Right lobe of liver (tissue), 6 donors: ENCODE measurements around the gene PCNX4. TPM values are rescaled to one million over a fixed set of nuclear protein-coding genes. Genes with fewer than 3 reads are reported as not detected.

Source experiments
- ATAC-seq, 4 donors: fragments of 200-7000 bp; cut with Tn5 transposase; one replicate each; pipeline ENCODE4 v1.9.1; 2020; ENCODE audit warnings: mild to moderate bottlenecking in 4 of 4, moderate library complexity in 4 of 4
- DNase-seq, 3 donors: peaks; one replicate each; pipeline ENCODE4 v3.0.0-alpha.2; 2020
- H3K27ac ChIP-seq, 3 donors: fragments of 200-600 bp; one replicate each; pipeline ENCODE4 v1.8.0; 2022
- H3K27me3 ChIP-seq, 2 donors: fragments of 200-600 bp; one replicate each; pipeline ENCODE4 v1.8.0; 2022
- H3K36me3 ChIP-seq, 4 donors: fragments of 200-600 bp; sonication (generic) in 1 of 4; one replicate each; pipeline versions ENCODE4 v1.5.1 to v1.8.0; 2017 to 2022; ENCODE audit warnings: control low read depth in 1 of 4
- H3K4me1 ChIP-seq, 4 donors: fragments of 200-600 bp; sonication (generic) in 1 of 4; one replicate each; pipeline versions ENCODE4 v1.5.1 to v1.8.0; 2017 to 2022; ENCODE audit warnings: control low read depth in 1 of 4
- H3K4me3 ChIP-seq, 3 donors: fragments of 200-600 bp; one replicate each; pipeline ENCODE4 v1.8.0; 2022
- H3K9me3 ChIP-seq, 4 donors: fragments of 200-600 bp; sonication (generic) in 1 of 4; one replicate each; pipeline versions ENCODE4 v1.5.1 to v1.8.0; 2017 to 2022; ENCODE audit warnings: control low read depth in 1 of 4
- CTCF ChIP-seq, 4 donors: fragments of 200-600 bp in 3 of 4; fragments of 450-650 bp in 1 of 4; IDR thresholded peaks; one replicate each; pipeline versions ENCODE4 v1.5.1 to v1.8.0; 2016 to 2022; ENCODE audit warnings: antibody characterized with exemption in 4 of 4, mild to moderate bottlenecking in 2 of 4
- POLR2A ChIP-seq: fragments of 450-650 bp; IDR thresholded peaks from one replicate; pipeline ENCODE4 v1.6.1; 2017; ENCODE audit warnings: antibody characterized with exemption, mild to moderate bottlenecking
- WGBS: methylation state at CpG from one replicate; pipeline ENCODE4 v1.1.6; 2018; ENCODE audit warnings: low coverage, low lambda C conversion rate; ENCODE audit not compliant: insufficient coverage; ENCODE audit errors: missing lambda C conversion rate; 5-methylcytosine and 5-hydroxymethylcytosine counted together
- intact Hi-C, 2 donors: fragments of 100-400 bp; cut with DNase I; formaldehyde crosslinking; loops; one replicate each; pipeline versions ENCODE4 v1.11.2 to v1.14.1; 2022
- total RNA-seq, 6 experiments: library from RNA; depleted of rRNA in 2 of 6; stranded (reverse); fragments of >200 nt in 2 of 6; fragmentation: NEBNext Ultra II Directional in 3 of 6; extraction: Animal tissue kit (Norgen Biotek cat#: 25700) in 3 of 6; gene quantifications; one replicate each; pipeline versions ENCODE4 v1.1.0 to v1.2.4, GENCODE V29; 2016 to 2023
- donor health status: DM: no; HTN: yes; CAD: no.
- donor health status: DM: no; HTN: no; CAD: no.
- donor health status: DM: no; HTN: no; CAD: no.
- donor health status: DM: no; HTN: yes; CAD: no.
- donor health status: DM: no; HTN: yes; CAD: no.

Gene PCNX4
- total RNA-seq, 6 experiments from 2014 or later = 14.2 to 36.4 (median 17.8) TPM

DNA sequence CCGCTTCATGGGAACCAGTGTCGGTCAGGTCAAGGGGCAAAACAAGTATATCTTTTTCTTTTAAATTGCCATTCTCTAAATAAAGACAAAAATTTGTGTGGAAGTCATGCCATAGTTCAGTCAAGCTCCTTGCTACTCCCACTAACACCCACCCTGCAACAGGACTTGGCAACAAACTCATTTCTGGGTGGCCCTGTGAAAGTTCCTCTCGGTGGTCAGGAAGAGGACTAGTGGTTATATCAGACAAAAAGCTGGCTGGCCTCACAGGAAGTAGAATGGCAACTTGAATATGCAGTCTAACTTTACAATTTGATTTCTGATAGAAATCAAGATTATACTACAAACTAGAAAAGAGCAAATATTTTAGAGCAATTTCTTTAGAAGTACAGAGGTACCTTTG, 62.3 kb downstream of the PCNX4 start:
- H3K27ac ChIP-seq = no peak overlapping the region
- ATAC-seq (no peak), DNase-seq (no peak)
- no peaks in the 10 kb centered on the region for H3K9me3 ChIP-seq
- TF ChIP-seq POLR2A (no peak), CTCF (IDR thresholded peaks at IDR 0.05) (no peak)
- H3K27me3 ChIP-seq = no peaks in the 10 kb centered on the region
- H3K4me1 ChIP-seq = peaks cover 0 to 14% (median 0%) of the 10 kb centered on the region in 4 donors
- intact Hi-C loops = no loop called here
- no peak overlapping the region for H3K4me3 ChIP-seq
- 70% methylated on average over 3 of the region's 3 CpGs for WGBS
- H3K36me3 ChIP-seq = peaks cover 0 to 15% (median 2%) of the 10 kb centered on the region in 4 donors

DNA sequence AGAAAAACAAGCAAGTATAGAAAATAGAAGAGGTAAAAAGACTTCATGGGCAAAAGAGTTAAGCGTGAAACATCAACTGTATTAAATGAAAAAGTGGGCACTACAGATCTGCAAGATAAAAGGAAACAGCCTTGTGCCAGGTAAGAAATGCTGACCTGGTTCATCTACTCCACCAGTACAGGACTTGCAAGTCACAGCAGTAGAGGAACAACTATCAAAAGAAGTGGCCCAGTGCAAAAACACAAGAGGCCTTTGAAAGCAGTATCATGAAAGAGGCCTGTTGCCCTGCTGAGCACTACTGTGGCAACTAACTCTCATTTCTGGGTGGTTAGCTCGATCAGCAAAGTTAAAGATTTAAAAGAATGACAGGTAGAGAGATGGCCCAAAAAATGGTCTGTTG, 62.9 kb downstream of the PCNX4 start:
- ATAC-seq = no peak
- 89% methylated on average over 2 of the region's 2 CpGs for WGBS
- Histone ChIP-seq H3K9me3 (no peaks in the 10 kb centered on the region), H3K4me1 (peaks cover 0 to 14% (median 0%) of the 10 kb centered on the region in 4 donors), H3K27ac (no peak overlapping the region), H3K4me3 (no peak overlapping the region), H3K27me3 (no peaks in the 10 kb centered on the region), H3K36me3 (peaks cover 0 to 8% (median 2%) of the 10 kb centered on the region in 4 donors)
- intact Hi-C loops = no loop called here
- DNase-seq = no peak
- TF ChIP-seq CTCF (IDR thresholded peaks at IDR 0.05) (no peak), POLR2A (no peak)

- intact Hi-C loops = loop anchor here in 1 of 2 donors (10.0 kb wide), 2 partner anchors 66 to 196 kb away; partner anchors contain the start of gene PCNX4
- WGBS = 94% methylated on average over 6 of the region's 7 CpGs
- no peak overlapping the region for H3K27ac ChIP-seq
Observed at GRCh38 chr14:60160422-60160821, 68.7 kb downstream of the PCNX4 start.

DNA sequence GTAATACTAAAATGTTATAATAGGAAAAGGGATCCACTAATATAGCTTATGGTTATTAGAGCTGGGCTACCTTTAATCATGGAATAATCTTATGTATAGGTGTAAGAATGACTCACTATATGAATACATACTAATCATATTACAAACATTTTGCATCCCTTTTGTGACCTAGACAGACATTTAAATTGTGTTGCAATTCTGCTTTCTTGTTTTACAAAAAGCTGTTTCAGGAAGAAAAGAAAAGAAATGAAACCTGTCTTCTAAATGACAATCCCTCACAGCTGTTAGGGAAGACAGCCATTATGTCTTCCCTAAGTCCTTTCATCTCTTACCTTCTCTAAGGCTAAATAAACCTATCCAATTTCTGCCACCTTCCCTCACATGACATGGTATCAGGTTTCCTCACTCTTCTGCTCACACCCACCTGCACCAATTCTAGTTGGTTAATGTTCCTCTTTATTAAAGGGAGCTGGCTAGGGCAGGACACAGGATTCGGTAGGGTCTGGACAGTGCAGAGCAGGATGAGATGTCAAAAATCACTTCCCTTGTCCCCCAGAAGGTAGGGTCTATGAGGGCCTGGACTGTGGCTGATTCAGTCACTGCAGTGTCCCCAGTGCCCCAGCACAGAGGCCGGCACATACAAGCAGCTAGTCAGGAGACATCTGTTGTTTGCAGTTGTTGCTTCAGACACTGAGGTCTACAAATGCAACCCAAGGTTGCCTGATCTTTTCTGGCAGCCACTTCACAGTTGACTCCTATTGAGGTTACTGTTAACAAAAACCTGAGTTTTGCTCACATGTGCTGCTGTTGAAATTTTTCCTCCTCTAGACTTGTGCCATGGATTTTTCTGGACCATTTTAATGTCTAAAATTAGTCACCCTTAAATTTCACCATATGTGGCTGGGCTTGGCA, 69.7 kb downstream of the PCNX4 start:
- H3K9me3 ChIP-seq = no peaks in the 10 kb centered on the region
- H3K4me3 ChIP-seq = no peak overlapping the region
- H3K27me3 ChIP-seq = no peaks in the 10 kb centered on the region
- ATAC-seq (peak; percentile 56 to 67 (median 62)), DNase-seq (peak; percentile 42 to 78 (median 74))
- no peaks in the 10 kb centered on the region for H3K36me3 ChIP-seq
- TF ChIP-seq POLR2A = no peak
- H3K4me1 ChIP-seq = peaks cover 0 to 33% (median 2%) of the 10 kb centered on the region in 4 donors
- intact Hi-C loops = loop anchor here in 1 of 2 donors (10.0 kb wide), 2 partner anchors 67 to 197 kb away; partner anchors contain the start of gene PCNX4
- 20% methylated on average over 2 of the region's 2 CpGs for WGBS
- peak overlapping the region in 2 of 3 donors; percentile 18 to 73 for H3K27ac ChIP-seq

More at GRCh38 chr14:60160422-60160821, 68.7 kb downstream of the PCNX4 start:
- DNase-seq (no peak), ATAC-seq (no peak)
- no peaks in the 10 kb centered on the region for H3K36me3 ChIP-seq
- no peak overlapping the region for H3K4me3 ChIP-seq
- no peaks in the 10 kb centered on the region for H3K27me3 ChIP-seq
- H3K4me1 ChIP-seq = peaks cover 0 to 35% (median 2%) of the 10 kb centered on the region in 4 donors
- TF ChIP-seq CTCF (IDR thresholded peaks at IDR 0.05) = no peak
- TF ChIP-seq POLR2A = no peak
- H3K9me3 ChIP-seq = no peaks in the 10 kb centered on the region

DNA sequence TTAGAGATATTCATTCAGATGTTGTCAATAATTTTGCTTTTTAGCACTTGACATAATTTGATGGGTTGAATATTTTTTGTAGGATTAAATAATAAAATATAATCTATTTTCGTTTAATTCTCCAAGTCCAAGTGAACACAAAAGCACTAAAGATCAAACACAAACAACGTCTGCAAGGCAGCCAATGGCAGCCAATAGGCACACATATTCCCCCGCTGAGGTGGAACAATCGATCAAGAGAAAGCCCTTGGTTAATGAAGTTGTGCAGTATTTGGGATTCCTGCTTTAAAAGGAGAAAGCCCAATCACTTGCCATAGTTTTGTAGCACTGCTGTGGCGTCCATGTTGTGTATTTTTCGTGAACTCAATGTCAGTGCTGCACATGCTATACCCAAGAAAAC, 72.0 kb downstream of the PCNX4 start:
- intact Hi-C loops = loop anchor here in 1 of 2 donors (10.0 kb wide), 2 partner anchors 69 to 199 kb away; partner anchors contain the start of gene PCNX4
- Histone ChIP-seq H3K9me3 (no peaks in the 10 kb centered on the region), H3K36me3 (no peaks in the 10 kb centered on the region), H3K27ac (peak overlapping the region in 1 of 3 donors; percentile 86), H3K4me1 (peaks cover 0 to 21% (median 2%) of the 10 kb centered on the region in 4 donors), H3K4me3 (peak overlapping the region in 1 of 3 donors; percentile 80), H3K27me3 (no peaks in the 10 kb centered on the region)
- TF ChIP-seq POLR2A (no peak), CTCF (IDR thresholded peaks at IDR 0.05) (no peak)
- ATAC-seq = no peak
- DNase-seq = no peak
- 44% methylated on average over 6 of the region's 6 CpGs for WGBS
